ENCODE results near the gene TCF25.

Gene TCF25

GRCh38 chr16:89898201-89898967 is 25.0 kb downstream of the TCF25 start:
- TF ChIP-seq ZFX (IDR thresholded peaks at IDR 0.05), result no peak
- TF ChIP-seq, protein P1, sequence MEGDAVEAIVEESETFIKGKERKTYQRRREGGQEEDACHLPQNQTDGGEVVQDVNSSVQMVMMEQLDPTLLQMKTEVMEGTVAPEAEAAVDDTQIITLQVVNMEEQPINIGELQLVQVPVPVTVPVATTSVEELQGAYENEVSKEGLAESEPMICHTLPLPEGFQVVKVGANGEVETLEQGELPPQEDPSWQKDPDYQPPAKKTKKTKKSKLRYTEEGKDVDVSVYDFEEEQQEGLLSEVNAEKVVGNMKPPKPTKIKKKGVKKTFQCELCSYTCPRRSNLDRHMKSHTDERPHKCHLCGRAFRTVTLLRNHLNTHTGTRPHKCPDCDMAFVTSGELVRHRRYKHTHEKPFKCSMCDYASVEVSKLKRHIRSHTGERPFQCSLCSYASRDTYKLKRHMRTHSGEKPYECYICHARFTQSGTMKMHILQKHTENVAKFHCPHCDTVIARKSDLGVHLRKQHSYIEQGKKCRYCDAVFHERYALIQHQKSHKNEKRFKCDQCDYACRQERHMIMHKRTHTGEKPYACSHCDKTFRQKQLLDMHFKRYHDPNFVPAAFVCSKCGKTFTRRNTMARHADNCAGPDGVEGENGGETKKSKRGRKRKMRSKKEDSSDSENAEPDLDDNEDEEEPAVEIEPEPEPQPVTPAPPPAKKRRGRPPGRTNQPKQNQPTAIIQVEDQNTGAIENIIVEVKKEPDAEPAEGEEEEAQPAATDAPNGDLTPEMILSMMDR (conservative IDR thresholded peaks at IDR 0.05), result no peak
- no peak overlapping the region for H3K27ac ChIP-seq

DNA sequence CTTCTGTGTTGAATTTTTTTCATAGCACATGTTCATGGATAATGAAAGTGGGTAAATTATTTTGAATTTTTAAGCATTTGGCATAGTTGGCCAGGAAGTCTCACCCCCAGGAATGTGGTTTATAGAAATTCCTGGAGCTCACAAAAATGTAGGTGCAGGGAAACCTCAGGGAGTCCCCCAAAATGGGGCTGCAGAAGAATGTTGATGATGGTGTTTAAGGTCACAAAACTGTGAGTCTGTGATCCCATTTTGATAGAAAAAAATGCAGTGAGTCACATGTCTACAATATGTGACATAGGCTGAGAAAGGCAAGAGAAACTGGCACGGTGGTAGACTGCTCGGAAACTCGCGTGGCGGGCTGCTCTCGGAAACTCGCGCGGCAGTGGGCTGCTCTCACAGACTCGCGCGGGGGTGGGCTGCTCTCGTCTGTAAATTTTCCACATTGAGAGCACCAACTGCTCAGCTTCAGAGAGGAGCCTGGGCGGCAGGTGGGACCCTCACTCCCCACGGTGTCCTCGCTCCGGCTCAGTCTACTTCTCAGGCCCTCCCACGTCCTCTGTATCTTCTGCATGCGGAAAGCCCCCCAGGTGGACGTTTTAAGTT is 26.6 kb downstream of the TCF25 start:
- TF ChIP-seq, protein P1 (conservative IDR thresholded peaks at IDR 0.05), result no peak
- TF ChIP-seq ZFX (IDR thresholded peaks at IDR 0.05), result no peak
- no peak overlapping the region for H3K27ac ChIP-seq

DNA sequence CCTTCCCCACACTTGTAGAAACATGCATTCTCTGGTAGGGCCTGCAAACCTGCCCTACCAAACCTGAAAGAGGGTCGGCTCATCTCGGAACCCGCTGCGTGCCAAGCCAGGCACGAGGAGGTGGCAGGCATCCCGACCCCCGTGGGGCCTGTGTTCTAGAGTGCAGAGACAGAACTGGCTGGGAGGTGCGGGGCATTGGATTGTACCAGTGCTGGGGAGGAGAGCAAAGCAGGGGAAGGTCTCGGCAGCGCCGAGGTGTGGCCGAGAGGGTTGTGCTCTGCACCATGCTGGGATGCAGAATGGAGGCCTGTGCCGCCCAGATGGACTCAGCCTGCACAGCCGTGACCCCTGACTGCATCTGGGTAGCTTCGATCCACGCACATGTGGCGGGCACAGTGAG is 27.5 kb downstream of the TCF25 start:
- no peak overlapping the region for H3K27ac ChIP-seq
- TF ChIP-seq ZFX (IDR thresholded peaks at IDR 0.05), result no peak
- TF ChIP-seq, protein P1 (conservative IDR thresholded peaks at IDR 0.05), result no peak

DNA sequence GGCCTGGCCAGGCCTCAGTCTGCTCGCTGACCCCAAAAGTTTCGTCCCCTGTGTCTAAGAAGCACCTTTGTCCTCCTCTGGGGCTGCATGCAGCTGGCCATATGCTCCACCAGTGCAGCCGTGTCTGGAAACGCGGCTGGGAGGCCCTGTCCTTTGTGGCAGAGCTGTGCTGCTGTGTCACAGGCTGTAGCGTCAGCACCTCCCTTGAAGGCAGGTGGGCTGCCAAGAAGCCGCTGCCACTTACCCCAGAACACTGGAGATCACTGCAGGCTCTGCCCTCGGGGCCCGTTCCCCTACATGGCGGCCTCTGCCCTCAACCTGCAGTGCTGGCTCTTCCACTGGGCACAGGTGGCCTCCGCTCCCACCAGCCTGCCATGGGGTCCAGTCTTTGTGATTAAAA is 29.6 kb downstream of the TCF25 start:
- H3K27ac ChIP-seq, result no peak overlapping the region
- TF ChIP-seq ZFX (IDR thresholded peaks at IDR 0.05), result no peak
- TF ChIP-seq, protein P1 (conservative IDR thresholded peaks at IDR 0.05), result no peak

DNA sequence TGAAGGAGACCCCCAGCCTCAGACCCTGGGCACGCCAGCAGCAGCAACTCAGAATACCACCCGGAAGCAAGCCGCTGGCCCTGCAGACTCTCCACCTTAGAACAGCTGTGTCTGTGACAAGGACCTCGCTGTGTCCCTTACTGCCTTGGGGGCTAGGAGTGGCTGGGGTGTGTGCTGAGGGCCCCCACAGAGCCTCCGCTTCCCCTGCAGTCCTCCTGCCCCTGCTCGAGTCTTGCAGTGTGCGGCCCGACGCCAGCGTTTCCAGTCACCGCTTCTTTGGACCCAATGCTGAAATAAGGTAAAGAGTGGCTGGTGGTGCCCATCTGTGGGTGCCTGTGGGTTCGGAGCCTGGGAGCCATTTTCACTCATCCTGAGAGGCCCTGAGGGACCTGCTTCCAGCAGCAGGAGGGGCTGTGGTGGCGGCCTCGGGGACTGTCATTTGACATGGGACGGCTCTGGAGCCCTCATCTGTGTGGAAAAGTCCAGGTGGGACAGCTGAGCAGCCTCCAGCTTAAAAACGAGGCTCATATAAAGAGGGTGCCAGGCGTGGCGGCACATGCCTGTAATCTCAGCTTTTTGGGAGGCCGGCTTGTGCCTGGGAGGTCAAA is 30.6 kb downstream of the TCF25 start:
- TF ChIP-seq, protein P1 (conservative IDR thresholded peaks at IDR 0.05), result no peak
- TF ChIP-seq ZFX (IDR thresholded peaks at IDR 0.05), result no peak
- H3K27ac ChIP-seq, result no peak overlapping the region

GRCh38 chr16:89904606-89905510 is 31.5 kb downstream of the TCF25 start:
- TF ChIP-seq, protein P1 (conservative IDR thresholded peaks at IDR 0.05), result no peak
- TF ChIP-seq ZFX (IDR thresholded peaks at IDR 0.05), result no peak
- H3K27ac ChIP-seq, result no peak overlapping the region

All from C4-2B (cell line).